GM19239 (cell line): Measurements from ENCODE around the gene CAMK1G.

ENCODE experiments used
- DNase-seq: peaks from one replicate; pipeline ENCODE4 v3.0.0; 2011; ENCODE audit warnings: low spot score; ENCODE audit not compliant: insufficient read length
- FAIRE-seq: peaks from 2 replicates; lab custom pipeline; 2011; peaks lifted over from hg19 to GRCh38; lab: Jason Lieb, UNC

The CAMK1G gene

GRCh38 chr1:209617047-209617673, 33.6 kb downstream of the CAMK1G start:
- DNase-seq (no peak), FAIRE-seq (no peak)

- DNase-seq (no peak), FAIRE-seq (no peak)
Observed at GRCh38 chr1:209617755-209618154, 34.2 kb downstream of the CAMK1G start.

GRCh38 chr1:209618291-209618690, 34.8 kb downstream of the CAMK1G start:
- FAIRE-seq: no peak
- no peak for DNase-seq

GRCh38 chr1:209618756-209619420, 35.4 kb downstream of the CAMK1G start:
- no peak for DNase-seq
- FAIRE-seq: no peak

GRCh38 chr1:209619696-209620486, 36.4 kb downstream of the CAMK1G start:
- DNase-seq (no peak), FAIRE-seq (no peak)

- FAIRE-seq (no peak), DNase-seq (no peak)
Observed at GRCh38 chr1:209620487-209620884, 37.0 kb downstream of the CAMK1G start.

GRCh38 chr1:209621286-209621685, 37.8 kb downstream of the CAMK1G start:
- no peak for FAIRE-seq

GRCh38 chr1:209621741-209622655, 38.5 kb downstream of the CAMK1G start:
- DNase-seq: no peak
- FAIRE-seq: no peak

More at GRCh38 chr1:209621286-209621685, 37.8 kb downstream of the CAMK1G start:
- no peak for DNase-seq

GRCh38 chr1:209622841-209623829, 39.6 kb downstream of the CAMK1G start:
- DNase-seq (no peak), FAIRE-seq (no peak)

GRCh38 chr1:209624558-209625549, 41.3 kb downstream of the CAMK1G start:
- FAIRE-seq (no peak), DNase-seq (no peak)

- FAIRE-seq (no peak), DNase-seq (no peak)
Observed at GRCh38 chr1:209625791-209626285, 42.3 kb downstream of the CAMK1G start.

- no peak for DNase-seq
- no peak for FAIRE-seq
Observed at GRCh38 chr1:209626346-209627026, 43.0 kb downstream of the CAMK1G start.

- FAIRE-seq (no peak), DNase-seq (no peak)
Observed at GRCh38 chr1:209627027-209627731, 43.7 kb downstream of the CAMK1G start.

GRCh38 chr1:209627732-209628196, 44.2 kb downstream of the CAMK1G start:
- DNase-seq: peak; percentile 81
- peak; percentile 82 for FAIRE-seq

GRCh38 chr1:209628618-209629299, 45.2 kb downstream of the CAMK1G start:
- FAIRE-seq (no peak), DNase-seq (no peak)
